ENCODE data around the gene MRPL41.
"Not testable (repeated sequence)": the region's sequence is repeated elsewhere in the genome, so short reads cannot be mapped to it uniquely, and the experiment has no call there.

The MRPL41 gene

DNA sequence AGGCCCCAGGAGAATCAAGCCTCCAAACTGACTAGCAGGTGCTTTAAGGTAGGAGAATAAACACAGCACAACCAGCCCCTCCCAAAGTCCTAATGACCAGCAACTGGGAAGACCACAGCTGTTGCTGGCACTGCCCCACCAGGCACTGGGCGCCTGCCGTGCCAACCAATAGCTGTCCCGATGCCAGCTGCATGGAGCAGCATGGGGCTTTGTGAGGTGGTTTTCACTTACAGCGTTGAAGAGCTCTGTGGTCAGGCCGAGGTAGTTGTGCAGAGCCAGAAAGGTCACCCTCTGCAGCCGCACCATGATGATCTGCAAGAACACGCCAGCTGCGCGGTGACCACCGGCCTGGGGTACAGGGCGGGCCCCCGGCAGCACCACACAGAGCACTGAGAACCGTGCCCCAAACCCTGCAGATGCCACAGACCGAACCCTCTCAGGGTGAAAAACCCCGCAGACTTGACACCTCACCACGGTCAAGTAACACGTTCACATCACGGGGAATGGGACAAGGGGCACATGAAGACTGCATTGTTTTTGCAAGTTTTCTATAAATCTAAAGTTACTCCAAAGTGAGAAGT, 30.2 kb upstream of the MRPL41 start:
- DNase-seq (ENCODE audit: low read depth), result no peak

DNA sequence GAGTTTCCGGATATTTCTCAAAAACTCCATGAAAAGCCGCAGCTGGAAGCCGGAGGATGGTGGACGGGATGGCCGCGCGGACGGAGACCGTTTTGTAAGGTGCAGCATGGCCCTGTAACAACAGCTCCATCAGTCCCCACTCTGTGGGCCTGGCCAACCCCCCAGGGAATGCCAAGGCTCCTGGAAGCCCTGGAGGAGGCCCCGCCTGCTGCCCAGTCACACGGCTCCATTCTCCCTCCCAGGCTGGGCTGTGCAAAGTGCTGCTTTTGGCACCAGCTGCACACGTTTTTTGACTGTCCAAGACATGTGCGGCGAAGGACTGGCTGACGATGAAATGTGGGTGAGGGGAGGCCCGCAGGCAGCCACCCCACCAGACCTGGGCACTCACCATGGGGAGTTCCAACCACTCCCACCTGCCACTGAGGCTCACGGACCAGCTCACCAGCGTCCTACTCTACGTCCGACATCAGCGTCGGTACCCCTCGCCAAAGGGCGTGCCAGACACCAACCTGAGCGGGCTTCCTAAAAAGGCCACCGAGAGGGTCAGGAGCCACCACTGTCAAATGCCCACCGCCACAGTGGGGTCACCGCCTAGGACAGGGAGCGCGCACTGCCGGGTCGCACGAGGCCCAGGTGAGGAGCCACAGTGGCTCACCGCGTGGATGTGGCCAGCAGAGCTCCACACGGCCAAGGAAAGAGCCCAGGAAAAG, 28.8 kb upstream of the MRPL41 start:
- DNase-seq (ENCODE audit: low read depth), result no peak

DNA sequence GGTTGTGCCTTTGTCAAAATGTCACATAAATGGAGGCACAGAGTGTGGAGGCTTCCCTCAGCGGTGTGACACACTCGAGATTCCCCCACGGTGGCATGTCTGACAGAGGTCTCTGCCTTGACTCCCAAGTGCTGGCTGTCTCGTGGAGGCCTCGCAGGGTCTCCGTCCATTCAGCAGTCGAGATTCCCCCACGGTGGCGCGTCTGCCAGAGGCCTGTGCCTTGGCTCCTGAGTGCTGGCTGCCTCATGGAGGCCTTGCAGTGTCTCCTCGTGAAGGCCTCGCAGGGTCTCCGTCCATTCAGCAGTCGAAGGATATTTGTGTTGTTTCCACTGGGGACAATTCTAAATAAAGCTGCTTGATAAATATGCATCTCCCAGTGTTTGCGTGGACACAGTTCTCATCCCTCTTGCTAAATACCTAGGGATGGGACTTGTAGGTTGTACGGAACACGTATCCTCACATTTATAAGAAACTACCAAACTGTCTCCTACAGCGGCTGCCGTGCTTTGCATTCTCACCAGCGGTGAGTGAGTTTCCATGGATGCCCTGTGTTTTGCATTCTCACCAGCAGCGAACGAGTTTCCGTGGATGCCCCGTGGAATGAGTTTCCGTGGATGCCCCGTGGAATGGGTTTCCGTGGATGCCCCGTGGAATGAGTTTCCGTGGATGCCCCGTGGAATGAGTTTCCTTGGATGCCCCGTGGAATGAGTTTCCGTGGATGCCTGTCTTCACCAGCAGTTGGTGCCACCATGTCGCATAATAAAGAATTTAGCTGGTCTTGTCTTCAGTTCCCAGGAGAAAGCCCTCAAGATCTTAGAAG, 27.3 kb upstream of the MRPL41 start:
- no peak for DNase-seq (ENCODE audit: low read depth)

DNA sequence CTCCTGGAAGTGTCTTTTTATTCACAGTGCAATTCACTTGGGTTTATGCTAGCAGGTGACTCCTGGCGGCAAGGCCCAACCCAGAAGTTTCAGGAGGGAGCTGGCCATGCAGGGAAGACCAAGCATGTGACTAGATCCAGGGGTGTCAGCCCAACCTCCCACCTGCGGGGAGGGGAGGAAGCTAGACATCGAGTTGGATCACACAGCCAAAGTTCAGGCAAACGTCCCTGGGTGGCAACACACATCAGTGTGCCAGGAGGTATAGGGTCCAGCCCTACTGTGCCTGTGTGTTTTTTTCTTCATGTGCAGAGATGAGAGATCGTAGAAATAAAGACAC, 26.7 kb upstream of the MRPL41 start:
- DNase-seq (ENCODE audit: low read depth), result no peak

DNA sequence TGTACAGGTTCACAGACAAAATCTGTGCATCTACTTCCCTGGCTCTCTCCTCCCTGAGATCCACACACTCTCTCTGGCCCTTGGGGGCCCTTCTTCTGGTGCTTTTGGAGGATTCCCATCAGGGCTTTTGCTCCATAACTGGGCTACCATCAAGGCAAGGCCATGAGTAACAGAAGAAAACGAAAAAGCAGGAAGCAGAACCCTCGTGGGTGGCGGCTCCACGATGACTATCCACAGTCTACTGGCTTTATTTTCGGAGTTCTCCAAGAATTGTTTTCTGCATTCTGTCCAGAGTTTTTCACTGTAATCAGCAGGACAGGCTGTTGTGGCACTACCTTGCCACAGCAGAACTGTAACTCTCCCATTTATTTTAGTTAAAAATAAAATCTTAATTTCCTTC, 21.3 kb upstream of the MRPL41 start:
- DNase-seq (ENCODE audit: low read depth), result no peak

DNA sequence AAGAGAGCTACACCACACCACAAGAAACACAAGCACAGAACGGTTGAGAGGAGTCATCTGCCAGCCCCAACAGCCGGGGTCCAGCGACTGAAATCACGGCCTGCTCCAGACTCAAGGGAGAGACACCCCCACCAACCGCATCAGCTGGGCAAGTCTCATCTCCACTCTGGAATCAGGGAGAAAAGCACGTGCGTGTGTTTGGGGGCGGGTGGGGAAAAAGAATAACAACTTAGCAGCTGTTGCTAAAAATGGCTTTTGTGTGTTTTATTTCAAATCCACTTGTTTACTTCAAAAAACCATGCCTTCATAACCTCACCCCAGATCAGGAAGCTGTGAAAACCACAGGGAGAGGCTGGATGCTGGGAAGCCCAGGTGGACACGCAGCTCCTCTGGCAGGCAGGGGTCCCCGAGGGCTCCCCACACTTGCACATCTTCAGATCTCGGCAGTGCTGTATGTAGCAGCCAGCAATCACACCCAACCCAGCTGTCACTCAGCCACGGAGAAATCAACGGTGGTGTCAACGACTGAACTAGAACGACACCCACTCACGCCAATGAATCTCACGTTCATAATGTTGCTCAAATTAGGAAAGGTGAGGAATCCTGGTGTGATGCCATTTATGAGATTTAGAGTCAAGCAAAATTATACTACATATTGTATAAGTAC, 20.4 kb upstream of the MRPL41 start:
- no peak for DNase-seq (ENCODE audit: low read depth)

DNA sequence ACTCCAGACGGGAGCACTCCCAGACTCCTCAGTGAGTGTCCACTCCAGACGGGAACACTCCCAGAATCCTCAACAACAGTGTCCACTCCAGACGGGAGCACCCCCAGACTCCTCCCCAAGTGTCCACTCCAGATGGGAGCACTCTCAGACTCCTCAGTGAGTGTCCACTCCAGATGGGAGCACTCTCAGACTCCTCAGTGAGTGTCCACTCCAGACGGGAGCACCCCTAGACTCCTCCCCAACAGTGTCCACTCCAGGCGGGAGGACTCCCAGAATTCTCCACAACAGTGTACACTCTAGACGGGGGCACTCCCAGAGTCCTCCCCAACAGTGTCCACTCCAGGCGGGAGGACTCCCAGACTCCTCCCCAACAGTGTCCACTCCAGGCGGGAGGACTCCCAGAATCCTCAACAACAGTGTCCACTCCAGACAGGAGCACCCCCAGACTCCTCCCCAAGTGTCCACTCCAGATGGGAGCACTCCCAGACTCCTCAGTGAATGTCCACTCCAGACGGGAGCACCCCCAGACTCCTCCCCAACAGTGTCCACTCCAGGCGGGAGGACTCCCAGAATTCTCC, 18.7 kb upstream of the MRPL41 start:
- DNase-seq (ENCODE audit: low read depth), result not testable (repeated sequence)

DNA sequence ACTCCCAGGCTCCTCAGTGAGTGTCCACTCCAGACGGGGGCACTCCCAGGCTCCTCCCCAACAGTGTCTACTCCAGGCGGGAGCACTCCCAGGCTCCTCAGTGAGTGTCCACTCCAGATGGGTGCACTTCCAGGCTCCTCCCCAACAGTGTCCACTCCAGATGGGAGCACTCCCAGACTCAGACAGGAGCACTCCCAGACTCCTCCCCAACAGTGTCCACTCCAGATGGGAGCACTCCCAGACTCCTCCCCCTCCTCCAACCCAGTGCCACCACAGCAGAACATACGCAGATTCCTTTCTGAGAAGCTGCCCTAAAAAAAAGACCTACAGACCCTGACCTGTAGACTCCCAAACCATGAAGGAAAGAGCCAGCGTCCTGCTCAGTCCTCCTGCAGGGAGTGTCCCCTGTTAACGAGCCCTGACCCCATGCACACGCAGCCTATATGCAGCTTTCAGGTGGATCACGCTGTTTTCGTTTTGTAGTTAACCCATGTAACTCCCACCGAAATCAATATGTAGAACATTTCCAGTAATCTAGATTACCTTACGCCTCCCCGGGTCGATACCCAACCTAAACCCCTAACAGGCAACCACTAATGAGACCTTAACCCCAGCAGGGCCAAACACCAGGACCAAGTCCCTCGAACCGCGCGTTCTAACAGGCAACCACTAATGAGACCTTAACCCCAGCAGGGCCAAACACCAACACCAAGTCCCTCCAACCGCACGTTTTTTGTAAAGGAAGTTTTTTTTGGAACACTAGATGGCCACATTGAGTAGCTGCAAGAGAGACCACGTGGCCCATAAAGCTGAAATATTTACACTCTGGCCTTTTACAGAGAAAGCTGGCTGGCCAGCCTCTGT, 17.2 kb upstream of the MRPL41 start:
- DNase-seq (ENCODE audit: low read depth), result no peak

DNA sequence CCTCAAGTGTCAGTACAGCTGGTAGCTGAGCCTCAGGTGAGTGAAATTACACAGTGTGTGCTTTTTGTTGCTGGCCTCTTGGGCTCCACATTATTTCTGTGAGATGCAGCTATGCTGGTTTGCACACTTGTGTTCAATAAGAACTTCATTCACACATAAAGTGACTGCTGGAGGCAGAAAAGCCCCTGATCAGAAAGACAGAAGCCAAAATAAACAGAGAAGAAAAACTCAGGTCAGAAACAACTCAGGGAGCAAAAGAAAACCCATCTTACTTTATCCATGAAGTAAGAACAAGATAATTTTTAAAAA, 16.6 kb upstream of the MRPL41 start:
- no peak for DNase-seq (ENCODE audit: low read depth)

DNA sequence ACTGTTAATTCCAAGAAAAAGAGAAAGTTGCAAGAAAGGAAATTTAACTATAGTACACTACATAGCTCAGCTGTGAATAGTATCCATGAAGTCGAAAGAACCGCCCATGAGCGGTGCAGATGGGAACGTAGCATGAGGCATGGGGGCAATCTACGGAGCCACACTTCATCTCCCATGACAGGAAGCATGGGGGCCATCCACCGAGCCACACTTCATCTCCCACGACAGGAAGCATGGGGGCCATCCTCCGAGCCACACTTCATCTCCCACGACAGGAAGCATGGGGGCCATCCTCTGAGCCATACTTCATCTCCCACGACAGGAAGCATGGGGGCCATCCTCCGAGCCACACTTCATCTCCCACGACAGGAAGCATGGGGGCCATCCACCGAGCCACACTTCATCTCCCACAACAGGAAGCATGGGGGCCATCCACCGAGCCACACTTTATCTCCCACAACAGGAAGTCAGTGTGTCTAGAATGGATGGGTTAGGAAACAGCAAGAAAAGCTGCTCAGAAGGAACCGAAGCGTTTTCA, 15.0 kb upstream of the MRPL41 start:
- DNase-seq (ENCODE audit: low read depth), result not testable (repeated sequence)

DNA sequence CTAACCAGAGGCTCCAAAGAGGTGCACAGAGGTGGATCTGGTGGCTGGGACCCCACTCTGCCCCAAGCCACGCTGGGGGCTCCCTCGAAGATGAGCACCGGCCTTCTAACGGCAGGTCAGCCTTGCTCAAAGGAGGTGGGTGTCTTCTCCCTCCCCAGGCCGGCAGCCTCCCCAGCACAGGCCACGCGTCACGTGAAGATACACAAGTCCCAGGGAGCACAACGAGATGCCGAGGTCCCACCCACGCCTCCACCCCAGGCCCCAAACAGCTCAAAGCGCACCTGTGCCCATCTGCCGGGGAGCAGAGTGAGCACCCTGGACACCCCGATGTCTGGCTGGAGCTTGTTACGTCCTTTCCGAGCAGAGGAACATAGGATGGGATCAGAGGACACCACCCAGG, 13.6 kb upstream of the MRPL41 start:
- no peak for DNase-seq (ENCODE audit: low read depth)

DNA sequence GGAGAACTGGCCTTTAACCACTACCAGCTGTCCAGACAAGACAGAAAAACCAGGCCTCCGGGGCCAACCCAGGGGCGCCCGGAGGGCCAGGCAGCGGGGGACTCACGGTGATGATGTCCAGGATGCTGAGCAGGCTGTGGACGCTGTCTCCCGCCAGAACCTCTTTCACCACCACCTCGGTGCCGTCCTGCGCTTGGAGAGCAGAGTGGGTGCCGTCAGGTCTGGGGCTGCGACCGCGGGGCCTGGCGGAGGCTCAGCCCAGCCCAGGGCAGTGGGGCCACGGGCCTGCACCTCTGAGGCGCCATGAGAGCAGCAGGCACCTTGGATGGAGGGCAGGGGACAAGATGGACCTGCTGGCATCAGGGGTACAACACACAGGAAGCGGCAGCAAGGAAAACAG, 11.1 kb upstream of the MRPL41 start:
- DNase-seq (ENCODE audit: low read depth), result no peak

DNA sequence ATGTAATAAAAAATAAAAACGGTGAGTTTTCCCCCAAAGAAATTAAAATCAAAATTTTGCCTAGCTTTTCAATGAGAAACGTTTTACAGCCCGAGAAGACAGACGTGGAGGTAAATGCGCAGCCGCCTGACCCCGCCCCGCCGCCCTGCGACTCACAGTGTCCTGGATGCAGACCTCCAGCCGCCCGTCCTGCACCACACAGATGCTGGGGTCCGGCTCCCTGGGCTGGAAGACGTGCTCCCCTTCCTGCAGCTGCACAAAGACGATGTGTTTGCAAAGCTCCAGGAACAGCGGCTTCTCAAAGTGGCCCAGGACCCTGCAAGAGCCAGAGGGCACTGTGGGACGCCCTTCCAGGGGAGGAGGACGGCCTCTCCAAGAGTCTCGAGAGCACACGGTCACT, 9.2 kb upstream of the MRPL41 start:
- no peak for DNase-seq (ENCODE audit: low read depth)

DNA sequence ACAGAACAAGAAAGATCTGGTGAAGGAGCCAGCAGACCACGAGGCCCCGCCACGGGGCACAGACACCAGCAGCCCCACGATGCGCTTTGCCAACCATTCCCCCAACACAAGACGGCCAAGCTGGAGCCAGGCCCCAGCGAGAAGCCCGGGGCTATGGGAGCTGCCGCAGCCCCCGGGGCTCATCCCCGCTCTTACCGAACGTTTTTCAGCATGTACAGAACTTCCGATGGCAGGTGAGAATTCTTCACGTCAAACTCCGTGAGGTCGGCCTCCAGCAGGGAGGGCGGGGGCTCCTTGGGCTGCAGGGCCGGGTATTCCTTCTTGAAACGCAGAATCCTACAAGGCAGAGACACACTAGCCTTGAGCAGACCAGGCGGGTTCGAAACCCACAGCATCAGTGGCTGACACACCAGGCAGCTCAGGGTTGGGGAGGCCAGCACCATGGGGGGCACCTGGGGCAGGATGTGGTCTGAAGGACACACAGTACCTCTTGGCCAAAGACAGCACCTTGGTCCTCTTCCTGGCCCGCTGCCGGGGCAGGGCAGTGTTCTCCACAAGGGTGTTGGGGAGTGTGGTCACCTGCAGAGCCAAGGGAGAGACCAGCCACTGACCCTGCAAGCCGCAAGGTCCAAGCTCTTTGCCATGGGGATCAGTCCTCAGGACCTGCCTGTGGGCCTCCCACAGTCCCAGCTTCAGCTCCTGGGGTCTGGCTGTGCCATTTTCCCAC, 8.3 kb upstream of the MRPL41 start:
- DNase-seq (ENCODE audit: low read depth), result no peak

DNA sequence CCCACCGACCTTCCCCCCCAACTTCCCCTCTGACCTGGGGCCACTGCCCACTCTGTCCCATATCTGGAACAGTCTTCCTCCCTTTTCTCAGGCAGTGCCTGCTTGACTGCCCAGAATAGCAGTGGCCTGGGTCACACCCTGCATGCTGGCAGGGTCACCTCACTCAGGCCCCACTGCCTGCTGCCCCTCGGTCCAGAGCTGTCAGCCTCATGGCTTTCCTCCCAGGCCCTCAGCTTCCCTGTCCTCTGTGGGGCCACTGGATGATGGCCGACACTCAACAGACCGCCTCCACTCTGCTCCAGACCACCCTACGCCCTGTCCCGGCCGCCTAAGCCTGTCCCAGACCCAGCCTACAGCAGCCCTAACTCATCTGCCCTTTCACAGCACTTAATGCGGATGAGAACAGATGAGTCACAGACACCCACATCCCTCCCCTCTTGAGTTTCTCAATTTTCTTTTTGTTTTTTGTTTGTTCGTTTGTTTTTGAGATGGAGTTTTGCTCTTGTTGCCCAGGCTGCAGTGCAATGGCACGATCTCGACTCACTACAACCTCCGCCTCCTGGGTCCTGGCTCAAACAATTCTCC, 7.4 kb upstream of the MRPL41 start:
- no peak for DNase-seq (ENCODE audit: low read depth)

DNA sequence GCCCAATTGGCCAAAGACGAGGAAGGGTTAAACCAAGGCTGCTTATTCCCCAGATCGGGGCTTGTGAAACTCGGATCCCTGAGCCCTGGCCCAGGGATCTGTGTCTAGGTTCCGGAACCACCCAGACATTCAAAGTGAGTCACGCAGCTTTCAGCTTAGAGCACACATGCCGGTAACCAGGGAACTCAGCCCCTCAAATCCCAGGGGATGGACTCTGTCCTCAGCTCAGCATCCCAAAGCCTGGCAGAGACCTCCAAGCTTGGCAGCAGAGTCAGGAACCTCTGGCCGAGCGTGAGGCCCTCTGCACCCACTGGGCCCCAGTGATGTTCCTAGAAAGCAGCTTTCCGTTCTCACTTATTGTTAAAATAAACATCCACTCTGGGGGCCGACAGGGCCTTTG, 6.6 kb upstream of the MRPL41 start:
- no peak for DNase-seq (ENCODE audit: low read depth)

DNA sequence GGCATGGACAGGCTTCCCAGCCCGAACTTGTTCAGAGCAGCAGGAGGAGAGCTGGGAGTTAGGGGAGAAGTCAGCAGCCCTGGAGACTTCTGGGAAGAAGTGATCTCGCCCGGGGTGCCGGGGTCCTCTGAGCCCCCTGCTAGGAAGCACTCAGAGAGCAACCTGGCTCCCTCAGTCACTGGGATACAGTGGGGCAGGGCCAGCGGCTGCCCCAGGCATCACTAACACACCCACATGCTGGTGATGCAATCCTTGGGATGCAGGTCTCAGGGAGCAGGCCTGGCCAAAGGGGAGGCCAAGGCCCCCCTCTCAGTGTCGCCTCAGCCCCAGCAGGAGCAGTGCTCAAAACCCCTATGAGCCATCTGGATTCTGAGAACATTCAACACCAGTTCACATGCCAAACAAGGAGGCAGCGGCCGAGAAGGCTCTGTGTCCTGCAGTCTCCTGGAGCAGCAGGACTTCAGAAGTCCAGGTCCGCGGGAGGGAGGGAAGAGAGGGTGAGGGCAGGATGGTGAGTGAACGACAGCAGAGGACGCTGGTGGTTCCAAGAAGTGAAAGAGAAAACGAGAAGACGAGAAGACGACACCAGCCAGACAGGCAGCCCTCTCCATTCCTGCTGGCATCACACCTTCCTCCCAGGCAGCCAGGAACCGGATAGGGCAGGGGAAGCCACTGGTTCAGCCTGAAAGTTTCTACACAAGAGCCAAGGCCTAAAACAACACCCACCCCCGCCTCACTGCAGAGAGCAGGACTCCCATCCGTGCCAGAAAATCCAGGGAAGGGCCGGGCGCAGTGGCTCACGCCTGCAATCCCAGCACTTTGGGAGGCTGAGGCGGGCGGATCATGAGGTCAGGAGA, 3.8 kb upstream of the MRPL41 start:
- DNase-seq (ENCODE audit: low read depth), result no peak

DNA sequence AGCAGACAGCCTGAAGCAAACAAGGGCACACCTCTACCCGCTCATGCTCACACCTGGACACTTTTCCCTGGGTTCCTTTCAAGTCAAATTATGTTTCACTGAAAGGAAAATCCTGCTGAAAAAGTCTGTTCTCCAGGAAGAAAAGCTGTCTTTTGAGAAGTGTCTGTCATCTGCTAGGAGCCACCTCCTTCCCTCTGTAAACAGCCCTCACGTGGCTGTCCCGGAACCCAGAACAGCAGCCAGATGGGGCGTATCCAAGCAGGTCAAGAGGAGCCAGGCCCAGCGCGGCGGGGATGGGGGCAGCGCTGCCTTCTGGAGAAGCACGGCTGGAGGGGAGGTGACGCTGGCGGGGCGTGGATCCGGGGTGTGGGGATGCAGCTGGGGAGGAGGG, 1.5 kb upstream of the MRPL41 start, which contains the start of gene PNPLA7:
PNPLA7 (minus strand) TSS at position 172 of the 391 bp plus-strand sequence. CDS start 205 bp downstream, outside the sequence.
- peak; percentile 38 for DNase-seq (ENCODE audit: low read depth)

DNA sequence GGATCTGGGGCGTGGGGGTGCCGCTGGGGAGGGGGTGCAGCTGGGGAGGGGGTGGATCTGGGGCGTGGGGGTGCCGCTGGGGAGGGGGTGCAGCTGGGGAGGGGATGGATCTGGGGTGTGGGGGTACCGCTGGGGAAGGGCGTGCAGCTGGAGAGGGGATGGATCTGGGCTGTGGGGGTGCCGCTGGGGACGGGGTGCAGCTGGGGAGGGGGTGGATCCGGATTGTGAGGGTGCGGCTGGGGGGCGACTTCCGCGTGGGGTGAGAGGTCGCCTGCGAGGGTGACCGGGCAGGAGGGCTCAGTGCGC, 768 bp upstream of the MRPL41 start:
- DNase-seq (ENCODE audit: low read depth), result not testable (repeated sequence)
